Loucy (cell line): ENCODE results near the gene HOXD11.

Source experiments
- H2AFZ ChIP-seq: fragments of 200-600 bp; sonication (generic); 2 replicates; pipeline ENCODE4 v1.6.0; 2016; ENCODE audit warnings: antibody characterized with exemption, mild to moderate bottlenecking, low read length, moderate library complexity
- H3F3A ChIP-seq: fragments of 200-600 bp; 2 replicates; pipeline ENCODE4 v1.6.0; 2016; ENCODE audit warnings: antibody characterized with exemption, low read depth, mild to moderate bottlenecking
- H3K27me3 ChIP-seq: fragments of 200-600 bp; sonication (generic); 2 replicates; pipeline ENCODE4 v1.6.1; 2014; ENCODE audit warnings: low read length, mild to moderate bottlenecking; ENCODE audit not compliant: insufficient read depth, poor library complexity, severe bottlenecking
- H3K36me3 ChIP-seq: fragments of 200-600 bp; sonication (generic); 2 replicates; pipeline ENCODE4 v1.6.1; 2016; ENCODE audit warnings: low read length; ENCODE audit not compliant: insufficient read depth
- H3K4me1 ChIP-seq: fragments of 200-600 bp; sonication (generic); 2 replicates; pipeline ENCODE4 v1.5.1; 2014; ENCODE audit warnings: low read length, mild to moderate bottlenecking; ENCODE audit not compliant: insufficient read depth, poor library complexity, severe bottlenecking
- H3K4me2 ChIP-seq: fragments of 200-600 bp; sonication (generic); 2 replicates; pipeline ENCODE4 v1.6.0; 2014; ENCODE audit warnings: antibody characterized with exemption, low read length, low read depth, mild to moderate bottlenecking; ENCODE audit not compliant: poor library complexity, severe bottlenecking
- H3K4me3 ChIP-seq: fragments of 200-600 bp; sonication (generic); 2 replicates; pipeline ENCODE4 v1.5.1; 2014; ENCODE audit warnings: low read length, mild to moderate bottlenecking, mixed read lengths; ENCODE audit not compliant: poor library complexity, severe bottlenecking
- H3K79me2 ChIP-seq: fragments of 200-600 bp; sonication (generic); 2 replicates; pipeline ENCODE4 v1.6.1; 2014; ENCODE audit warnings: low read length; ENCODE audit not compliant: insufficient read depth
- H3K9ac ChIP-seq: fragments of 200-600 bp; sonication (generic); 2 replicates; pipeline ENCODE4 v1.6.0; 2014; ENCODE audit warnings: mild to moderate bottlenecking, low read depth, low read length, moderate library complexity; ENCODE audit not compliant: poor library complexity, severe bottlenecking
- H3K9me2 ChIP-seq: fragments of 200-600 bp; sonication (generic); replicated peaks from 2 replicates; pipeline ENCODE4 v1.6.1; 2016; ENCODE audit warnings: low read depth, low read length, mixed read lengths
- H3K9me3 ChIP-seq: fragments of 200-600 bp; sonication (generic); 2 replicates; pipeline ENCODE4 v1.6.1; 2014; ENCODE audit warnings: mild to moderate bottlenecking, antibody characterized with exemption, low read length, low read depth; ENCODE audit not compliant: insufficient read depth
- H4K20me1 ChIP-seq: fragments of 200-600 bp; sonication (generic); 2 replicates; pipeline ENCODE4 v1.6.0; 2014; ENCODE audit warnings: antibody characterized with exemption, low read length, mild to moderate bottlenecking; ENCODE audit not compliant: insufficient read depth, poor library complexity, severe bottlenecking
- EZH2phosphoT487 ChIP-seq: fragments of 200-600 bp; IDR thresholded peaks from 2 replicates; pipeline ENCODE4 v1.6.1; 2018; ENCODE audit warnings: antibody characterized with exemption, mild to moderate bottlenecking, moderate library complexity, borderline replicate concordance
- TF ChIP-seq, protein P1 (sequence below): fragments of 200-600 bp; sonication (generic); conservative IDR thresholded peaks from 2 replicates; pipeline ENCODE4 v1.5.1; 2014; ENCODE audit warnings: mild to moderate bottlenecking, antibody characterized with exemption, low read length

The HOXD11 gene

GRCh38 chr2:176084611-176085119 lies 22.4 kb upstream of the HOXD11 start:
- Histone ChIP-seq H4K20me1 (no peaks in the 10 kb centered on the region), H3F3A (no peaks in the 10 kb centered on the region), H3K9me3 (no peaks in the 10 kb centered on the region), H3K9me2 (no peaks in the 10 kb centered on the region), H3K79me2 (no peaks in the 10 kb centered on the region), H3K4me2 (no peak overlapping the region), H2AFZ (no peak overlapping the region), H3K4me3 (no peak overlapping the region), H3K36me3 (no peaks in the 10 kb centered on the region), H3K4me1 (no peaks in the 10 kb centered on the region), H3K27me3 (no peaks in the 10 kb centered on the region), H3K9ac (no peak overlapping the region)
- TF ChIP-seq, protein P1, sequence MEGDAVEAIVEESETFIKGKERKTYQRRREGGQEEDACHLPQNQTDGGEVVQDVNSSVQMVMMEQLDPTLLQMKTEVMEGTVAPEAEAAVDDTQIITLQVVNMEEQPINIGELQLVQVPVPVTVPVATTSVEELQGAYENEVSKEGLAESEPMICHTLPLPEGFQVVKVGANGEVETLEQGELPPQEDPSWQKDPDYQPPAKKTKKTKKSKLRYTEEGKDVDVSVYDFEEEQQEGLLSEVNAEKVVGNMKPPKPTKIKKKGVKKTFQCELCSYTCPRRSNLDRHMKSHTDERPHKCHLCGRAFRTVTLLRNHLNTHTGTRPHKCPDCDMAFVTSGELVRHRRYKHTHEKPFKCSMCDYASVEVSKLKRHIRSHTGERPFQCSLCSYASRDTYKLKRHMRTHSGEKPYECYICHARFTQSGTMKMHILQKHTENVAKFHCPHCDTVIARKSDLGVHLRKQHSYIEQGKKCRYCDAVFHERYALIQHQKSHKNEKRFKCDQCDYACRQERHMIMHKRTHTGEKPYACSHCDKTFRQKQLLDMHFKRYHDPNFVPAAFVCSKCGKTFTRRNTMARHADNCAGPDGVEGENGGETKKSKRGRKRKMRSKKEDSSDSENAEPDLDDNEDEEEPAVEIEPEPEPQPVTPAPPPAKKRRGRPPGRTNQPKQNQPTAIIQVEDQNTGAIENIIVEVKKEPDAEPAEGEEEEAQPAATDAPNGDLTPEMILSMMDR, result no peak
- TF ChIP-seq EZH2phosphoT487, result no peak

GRCh38 chr2:176085120-176085788 lies 21.8 kb upstream of the HOXD11 start:
- H3K27me3 ChIP-seq, result no peaks in the 10 kb centered on the region
- no peaks in the 10 kb centered on the region for H4K20me1 ChIP-seq
- H3K9me2 ChIP-seq, result no peaks in the 10 kb centered on the region
- no peaks in the 10 kb centered on the region for H3K36me3 ChIP-seq
- H3K4me3 ChIP-seq, result no peak overlapping the region
- H2AFZ ChIP-seq, result no peak overlapping the region
- H3K9ac ChIP-seq, result no peak overlapping the region
- no peaks in the 10 kb centered on the region for H3K4me1 ChIP-seq
- H3F3A ChIP-seq, result no peaks in the 10 kb centered on the region
- TF ChIP-seq EZH2phosphoT487, result no peak
- TF ChIP-seq, protein P1, result no peak
- H3K79me2 ChIP-seq, result no peaks in the 10 kb centered on the region
- H3K9me3 ChIP-seq, result no peaks in the 10 kb centered on the region
- H3K4me2 ChIP-seq, result no peak overlapping the region

DNA sequence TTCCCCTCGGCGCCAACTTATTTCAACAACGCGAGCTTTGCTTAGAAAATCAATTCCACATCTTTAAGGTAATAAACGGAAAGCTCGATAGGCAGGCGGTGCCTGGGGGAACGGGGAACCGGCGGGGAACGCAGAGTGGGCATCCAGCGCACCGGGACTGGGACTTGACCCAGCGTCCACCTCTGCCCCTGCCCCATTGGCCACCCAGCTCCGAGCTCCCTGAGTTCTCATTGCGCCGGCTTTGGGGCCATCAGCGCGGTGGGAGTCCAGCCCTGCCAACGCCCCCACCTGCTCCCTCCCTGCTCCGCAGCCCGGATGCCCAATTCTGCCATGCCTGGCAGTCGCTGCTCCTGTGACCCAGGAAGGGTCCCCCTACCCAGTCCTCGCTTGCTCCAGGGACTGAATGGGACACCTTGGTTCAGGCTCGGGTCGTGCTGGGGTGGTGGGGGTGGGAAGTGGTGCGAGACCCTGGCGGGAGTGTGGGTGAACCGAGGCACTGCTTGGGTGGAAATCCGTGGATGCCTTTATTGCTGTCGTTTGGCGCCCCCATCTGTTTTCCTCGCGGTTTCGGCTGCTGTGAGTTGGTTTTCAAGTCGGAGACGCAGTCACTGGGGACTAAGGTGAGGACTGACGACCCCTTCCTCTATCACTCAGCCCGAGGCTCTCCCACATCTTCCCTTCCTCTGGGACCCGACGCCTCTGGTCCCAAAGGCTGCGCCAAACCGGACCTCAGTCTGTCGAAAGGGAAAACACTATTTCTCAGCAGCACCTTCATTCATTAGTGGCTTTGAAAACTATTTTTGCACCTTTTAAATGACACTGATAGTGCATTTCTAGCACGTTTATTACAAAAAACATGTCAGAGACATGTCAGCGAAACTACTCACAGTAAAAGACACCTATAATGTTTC lies 21.0 kb upstream of the HOXD11 start:
- no peak overlapping the region for H3K4me2 ChIP-seq
- H3F3A ChIP-seq, result no peaks in the 10 kb centered on the region
- H3K4me3 ChIP-seq, result no peak overlapping the region
- no peaks in the 10 kb centered on the region for H3K9me2 ChIP-seq
- H3K9ac ChIP-seq, result no peak overlapping the region
- no peaks in the 10 kb centered on the region for H3K9me3 ChIP-seq
- H4K20me1 ChIP-seq, result no peaks in the 10 kb centered on the region
- no peaks in the 10 kb centered on the region for H3K27me3 ChIP-seq
- 0 out of 2 replicates have a peak overlapping the region, but pooled peaks have one; percentile 58 for H2AFZ ChIP-seq
- TF ChIP-seq, protein P1, result peak; percentile 80
- no peak for TF ChIP-seq EZH2phosphoT487
- H3K36me3 ChIP-seq, result no peaks in the 10 kb centered on the region
- no peaks in the 10 kb centered on the region for H3K4me1 ChIP-seq
- H3K79me2 ChIP-seq, result no peaks in the 10 kb centered on the region
